NCI-H748 (cell line): ENCODE data around the gene DUSP3.

Experiments used
- DNase-seq: peaks from one replicate; lab custom pipeline; 2025; ENCODE audit not compliant: unreplicated experiment; lab: John Stamatoyannopoulos, UW

The DUSP3 gene

DNA sequence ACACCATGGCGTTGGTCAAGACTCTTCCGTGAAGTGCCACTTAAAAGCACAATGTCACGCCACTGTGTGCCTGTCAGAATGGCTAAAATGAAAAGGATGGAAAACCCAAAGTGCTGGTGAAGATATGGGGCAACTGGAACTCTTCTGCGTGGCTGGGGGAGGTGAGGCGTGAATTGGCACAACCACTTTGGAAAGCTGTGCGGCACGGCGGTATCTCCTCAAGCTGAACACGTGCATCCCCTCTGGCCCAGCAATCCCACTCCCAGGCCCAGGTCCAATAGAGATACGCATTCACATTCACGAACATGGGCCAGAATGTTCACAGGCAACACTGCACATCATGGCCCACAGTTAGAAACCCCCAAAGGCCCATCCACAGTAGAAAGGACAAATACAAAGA lies 8.9 kb downstream of the DUSP3 start:
- no peak for DNase-seq

DNA sequence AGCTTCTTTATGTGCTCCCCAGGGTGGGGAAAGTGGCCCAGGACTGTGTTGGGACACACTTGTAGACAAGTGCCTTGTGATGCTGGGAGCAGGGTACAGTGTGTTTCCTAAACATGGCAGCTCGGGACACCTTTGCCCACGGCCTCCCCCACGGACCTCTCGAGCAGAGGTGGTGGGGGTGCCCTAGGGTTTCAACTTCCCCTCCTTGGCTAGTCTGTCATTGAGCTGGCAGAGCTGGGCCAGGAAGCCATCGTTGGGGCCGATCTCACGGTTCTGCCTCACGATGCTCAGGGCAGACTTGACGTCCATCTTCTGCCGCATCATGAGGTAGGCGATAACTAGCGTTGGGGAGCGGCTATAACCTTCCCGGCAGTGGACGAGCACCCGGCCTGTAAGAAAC lies 9.4 kb downstream of the DUSP3 start:
- DNase-seq: no peak

DNA sequence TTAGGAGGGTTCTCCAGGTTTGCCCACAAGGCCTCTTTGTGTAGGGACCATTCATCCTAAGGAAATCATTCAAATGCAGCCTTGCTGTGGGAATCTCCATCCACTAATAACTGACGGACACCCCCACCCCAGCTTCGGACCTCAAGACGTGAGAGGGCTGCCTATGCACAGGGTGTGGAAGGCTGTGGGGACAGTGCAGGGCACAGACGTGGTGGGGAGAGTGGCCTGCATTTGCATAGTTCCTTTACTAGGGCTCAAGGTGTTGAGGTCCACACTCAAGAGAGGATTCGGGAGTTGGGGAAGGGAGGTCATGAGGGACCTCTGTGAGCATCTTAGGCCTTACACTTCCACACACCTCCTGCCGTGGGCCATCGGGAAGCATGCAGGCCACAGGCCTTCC lies 9.8 kb downstream of the DUSP3 start:
- DNase-seq: no peak

DNA sequence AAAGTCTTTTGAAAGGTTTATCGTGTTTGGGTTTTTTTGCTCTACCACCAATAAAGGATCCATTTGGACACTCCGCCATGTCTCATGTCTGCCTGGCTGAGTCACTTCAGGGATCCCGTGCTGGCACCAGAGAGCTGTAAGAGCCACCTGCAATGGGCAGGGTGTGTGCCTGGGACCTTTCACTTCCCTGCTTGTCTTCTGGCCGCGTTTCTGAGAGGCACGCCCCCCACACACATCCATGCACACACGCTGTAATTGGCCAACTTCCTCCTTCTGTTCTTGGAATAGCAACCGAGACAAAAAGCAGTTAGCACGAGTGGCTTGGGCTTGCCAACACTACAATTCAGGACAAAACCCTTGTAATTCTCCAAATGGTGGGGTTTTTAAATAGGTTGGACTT lies 10.4 kb downstream of the DUSP3 start:
- DNase-seq: no peak

DNA sequence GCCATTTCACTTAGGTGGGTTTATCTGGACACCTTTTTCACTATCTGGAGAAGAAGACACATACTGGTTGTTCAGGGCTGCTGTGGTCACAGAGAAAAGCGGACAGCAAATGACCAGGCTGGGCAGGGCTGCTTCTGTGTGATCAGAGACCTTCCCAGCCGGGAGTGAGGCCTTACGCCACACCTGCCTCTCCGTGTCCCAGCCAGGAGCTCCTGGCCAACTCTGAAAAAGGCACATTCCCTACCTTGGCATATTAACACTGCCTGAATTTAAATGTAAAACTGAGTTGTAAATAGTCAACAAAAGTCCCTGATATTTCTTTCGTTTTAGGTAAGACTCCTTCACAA lies 11.1 kb downstream of the DUSP3 start:
- no peak for DNase-seq

DNA sequence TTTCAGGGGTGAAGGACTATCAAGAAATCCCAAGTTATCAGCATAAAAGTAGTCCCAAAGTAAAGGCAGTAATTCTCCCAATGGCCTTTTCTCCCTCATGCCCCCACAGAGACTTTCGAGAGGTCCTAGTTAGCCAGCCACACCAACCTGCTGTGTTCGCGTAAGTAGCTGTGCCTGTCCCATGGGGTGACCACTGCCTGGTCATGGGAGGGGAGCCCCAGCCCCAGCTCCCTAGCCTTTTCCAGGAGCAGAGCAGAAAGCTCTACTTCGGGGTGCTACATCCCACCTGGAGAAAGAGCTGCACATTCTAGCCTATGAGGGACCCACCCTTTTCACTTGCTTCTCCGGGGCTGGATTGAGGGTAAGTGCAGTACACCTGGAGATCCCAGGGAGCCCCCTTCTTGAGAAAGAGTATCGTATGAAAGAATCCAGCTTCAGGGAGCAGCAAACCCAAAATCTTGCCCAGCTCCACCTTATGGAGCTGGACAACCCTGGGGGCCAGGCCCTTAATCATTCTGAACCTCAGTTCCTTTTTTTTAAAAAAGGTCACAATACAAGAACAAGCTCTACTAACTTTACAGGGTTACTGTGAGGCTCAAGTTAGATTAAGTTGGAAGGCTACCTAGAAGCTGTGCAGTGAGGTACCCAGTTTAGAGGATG lies 11.6 kb downstream of the DUSP3 start:
- no peak for DNase-seq

DNA sequence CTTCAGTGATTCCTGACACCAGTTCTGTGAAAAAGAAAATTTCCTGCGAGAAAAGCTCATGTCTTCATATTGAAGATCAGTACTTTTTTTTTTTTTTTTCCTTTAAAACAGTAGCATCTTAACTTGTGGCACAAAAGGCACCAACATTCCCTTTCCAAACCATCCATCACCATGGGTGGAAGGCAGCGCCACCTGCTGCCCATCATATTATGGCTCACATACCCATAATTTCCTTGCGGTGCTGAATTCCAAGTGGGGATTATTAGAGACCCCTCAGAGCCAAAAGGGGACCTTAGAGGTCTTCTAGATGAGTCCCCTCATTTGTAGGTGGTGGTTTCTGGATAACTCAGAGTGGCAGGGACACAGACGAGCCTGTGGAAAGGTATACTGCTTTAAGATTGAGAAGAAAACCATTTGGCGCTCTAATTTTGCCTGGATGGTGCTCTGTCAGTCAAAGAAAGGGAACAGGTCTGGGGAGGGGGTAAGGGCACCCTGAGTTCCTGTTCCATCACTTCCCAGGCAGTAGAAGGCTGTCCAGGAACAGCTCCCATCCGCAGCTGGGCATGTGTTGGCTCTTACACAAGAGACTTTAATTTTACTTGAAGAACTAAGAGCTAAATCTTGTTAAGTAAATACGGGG lies 12.2 kb downstream of the DUSP3 start:
- peak; percentile 57 for DNase-seq

DNA sequence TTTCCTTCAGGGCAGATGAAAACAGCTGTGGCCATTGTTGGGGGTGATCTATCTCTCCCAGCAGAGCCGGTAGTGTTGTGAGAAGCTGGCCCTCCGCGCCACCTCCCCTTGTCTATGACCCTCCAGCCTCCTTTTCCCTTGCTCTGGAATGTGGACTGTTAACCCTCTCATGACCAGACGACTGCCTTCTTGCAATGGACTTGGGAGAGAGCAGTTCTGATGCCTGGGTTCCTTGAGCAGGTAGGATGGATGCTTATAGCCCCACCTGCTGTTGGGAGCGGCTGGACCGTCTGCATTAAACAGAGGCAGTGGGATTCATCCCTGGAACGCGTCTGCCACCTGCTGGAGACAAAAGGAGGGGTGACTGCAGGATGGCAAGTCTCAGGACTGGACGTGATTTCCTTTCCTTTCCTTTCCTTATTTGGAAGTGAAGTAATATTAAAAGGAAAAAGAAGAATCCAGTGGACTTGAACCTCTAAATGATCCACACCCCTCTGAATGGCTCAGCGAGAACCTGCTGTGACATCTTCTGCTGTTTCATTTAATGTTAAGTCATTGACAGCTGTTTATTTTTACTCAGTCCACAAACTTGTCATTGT lies 18.4 kb downstream of the DUSP3 start:
- DNase-seq: peak; percentile 89

DNA sequence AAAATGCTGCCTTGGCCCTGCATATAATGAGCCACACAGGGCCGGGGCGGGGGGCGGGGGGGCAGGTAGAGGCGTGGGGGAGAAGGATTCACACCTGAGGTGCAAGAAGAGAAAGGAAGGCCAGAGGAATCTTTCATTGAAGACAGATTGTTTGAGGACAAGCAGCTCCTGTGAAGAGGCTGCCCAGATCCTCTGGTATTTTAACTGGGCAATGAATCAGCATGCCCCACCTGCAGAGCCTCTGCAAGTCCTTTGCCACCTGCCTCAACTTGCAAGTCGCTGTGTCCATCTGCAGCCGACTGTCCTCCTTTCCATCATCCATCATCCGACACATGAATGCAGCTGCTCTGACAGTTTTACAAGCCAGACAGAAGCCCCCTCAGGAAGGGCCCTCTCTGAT lies 18.9 kb downstream of the DUSP3 start:
- no peak for DNase-seq

DNA sequence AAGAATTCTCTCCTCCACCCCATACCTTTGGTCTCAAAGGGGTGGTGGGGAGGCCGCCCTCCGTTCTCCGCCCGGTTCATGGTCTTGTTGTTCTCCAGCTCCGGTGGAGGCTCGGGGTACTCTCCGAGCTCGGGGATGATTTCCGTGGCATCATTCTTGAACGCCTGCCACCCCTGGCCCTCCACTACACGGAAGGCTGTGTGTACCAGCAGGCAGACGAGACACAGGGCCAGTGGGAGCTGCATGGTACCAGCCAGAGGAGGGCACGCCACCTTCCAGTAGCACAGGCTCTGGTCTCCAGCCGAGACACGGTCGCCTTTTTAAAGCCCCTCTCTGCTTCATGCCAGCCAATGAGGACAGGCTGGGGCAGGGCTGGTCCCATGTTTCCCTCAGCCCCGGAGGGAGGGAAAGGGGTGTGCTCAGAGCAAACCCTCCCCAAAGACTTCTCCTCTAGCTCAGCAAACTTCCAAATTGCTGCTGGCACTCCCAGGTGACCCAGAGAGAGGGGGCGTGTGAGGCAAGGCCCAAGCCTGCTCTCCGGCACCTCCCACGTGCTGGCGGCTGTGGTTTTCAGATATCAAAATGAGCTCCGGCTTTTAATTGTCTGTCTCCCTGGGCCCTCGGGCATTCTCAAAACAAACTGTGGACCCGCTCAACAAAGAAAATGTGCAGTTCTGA lies 20.1 kb downstream of the DUSP3 start, which contains the start of gene SOST:
TSS of gene SOST (minus strand) at position 295 of the 678 bp plus-strand sequence. CDS start at position 245, 50 bp downstream.
- no peak for DNase-seq

DNA sequence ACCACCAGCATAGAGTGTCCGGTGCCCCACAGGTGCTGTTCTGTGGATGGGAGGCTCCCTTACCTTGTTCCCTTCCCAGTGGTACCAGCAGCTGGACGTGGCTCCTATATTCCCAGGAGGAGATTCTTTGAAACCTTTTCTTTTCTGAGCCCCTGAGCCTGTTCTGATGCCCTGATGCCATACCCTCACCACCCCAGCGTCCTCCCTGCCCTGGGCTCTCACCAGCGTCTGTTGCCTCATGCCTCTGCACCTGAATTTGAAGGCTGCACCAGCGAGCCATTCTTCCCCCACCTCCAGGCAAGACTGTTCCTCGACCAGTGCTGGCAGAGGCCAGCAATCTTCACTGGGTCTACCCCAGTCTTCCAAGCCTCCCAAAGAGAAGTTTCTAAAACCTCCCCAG lies 20.7 kb downstream of the DUSP3 start:
- no peak for DNase-seq

DNA sequence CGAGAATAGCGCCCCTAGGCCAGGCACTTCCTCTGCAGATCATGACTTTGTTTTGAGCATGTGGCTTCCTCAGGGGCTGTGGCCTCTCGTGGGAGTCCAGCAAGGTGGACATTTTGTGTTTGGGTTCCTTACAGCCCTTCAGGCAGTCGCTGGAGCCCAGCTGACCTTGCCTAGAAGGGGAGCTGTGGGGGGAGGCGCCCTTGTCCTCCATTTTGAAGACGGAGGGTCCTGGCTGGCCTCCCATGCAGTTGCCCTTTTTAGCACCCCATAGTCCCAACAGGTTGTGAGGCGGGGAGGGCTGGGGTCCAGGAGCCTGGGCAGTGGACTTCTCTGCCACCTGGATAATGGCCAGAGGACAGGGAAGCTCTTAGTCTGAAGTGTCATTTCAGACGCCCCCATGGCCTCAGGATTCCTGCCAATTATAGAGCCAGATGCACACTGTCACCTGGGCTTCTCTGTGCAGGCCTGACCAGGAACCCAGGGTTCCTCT lies 21.6 kb downstream of the DUSP3 start:
- DNase-seq: no peak

DNA sequence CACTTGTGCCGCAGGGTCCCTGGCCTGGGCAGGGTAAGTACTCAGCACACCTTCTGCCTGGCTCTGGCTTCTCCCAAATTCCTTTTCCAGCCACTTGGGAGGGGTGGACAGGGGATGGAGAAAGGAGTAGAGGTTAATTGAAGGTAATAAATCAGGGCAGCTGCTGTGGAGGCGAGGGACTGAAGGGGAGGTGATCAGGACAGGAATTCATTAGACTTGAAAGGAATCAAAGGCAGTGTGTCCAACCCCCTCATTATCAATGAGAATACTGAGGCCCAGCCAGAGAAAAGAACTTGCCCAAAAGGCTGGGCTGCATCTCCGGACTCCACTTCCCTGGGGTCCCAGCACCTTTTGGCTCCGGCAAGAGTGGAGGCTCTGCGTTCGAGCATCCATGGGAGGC lies 22.6 kb downstream of the DUSP3 start:
- no peak for DNase-seq

DNA sequence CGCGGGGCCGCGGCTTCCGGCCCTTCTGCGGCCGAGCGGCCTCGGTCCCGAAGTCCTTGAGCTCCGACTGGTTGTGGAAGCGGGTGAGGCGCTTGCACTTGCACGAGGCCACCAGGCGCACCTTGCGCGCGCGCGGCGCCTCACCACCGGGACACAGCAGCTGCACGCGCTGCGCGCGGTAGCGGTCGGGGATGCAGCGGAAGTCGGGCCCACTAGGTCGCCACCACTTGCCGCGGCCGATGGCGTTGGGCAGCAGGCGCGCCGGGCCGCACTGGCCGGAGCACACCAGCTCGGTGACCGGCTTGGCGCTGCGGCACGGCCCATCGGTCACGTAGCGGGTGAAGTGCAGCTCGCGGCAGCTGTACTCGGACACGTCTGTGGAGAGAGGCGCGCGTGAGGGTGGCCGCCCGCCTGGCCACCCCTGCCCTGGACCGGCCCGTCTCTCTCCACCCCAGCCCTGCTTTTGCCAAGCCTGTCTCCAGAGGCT lies 23.3 kb downstream of the DUSP3 start:
- DNase-seq: peak; percentile 81

DNA sequence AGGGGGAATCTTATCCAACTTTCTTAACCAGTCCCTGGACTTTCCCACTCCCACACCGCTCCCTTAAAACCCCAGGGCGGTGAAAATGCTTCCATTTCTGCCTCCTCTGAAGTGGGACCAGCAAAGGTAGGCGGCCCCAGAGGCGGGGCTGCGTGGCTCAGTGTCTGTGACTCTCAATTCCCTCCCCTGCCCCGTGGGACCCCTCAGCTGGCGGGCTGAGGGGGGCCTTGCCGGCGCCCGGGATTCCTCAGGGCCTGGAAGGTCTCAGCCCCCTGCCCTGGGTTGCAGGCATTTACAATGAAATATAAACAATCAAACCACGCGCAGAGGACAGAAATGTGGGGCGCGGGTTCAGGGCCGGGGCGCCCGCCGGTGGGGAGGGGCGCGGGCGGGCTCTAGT lies 23.8 kb downstream of the DUSP3 start:
- no peak for DNase-seq

DNA sequence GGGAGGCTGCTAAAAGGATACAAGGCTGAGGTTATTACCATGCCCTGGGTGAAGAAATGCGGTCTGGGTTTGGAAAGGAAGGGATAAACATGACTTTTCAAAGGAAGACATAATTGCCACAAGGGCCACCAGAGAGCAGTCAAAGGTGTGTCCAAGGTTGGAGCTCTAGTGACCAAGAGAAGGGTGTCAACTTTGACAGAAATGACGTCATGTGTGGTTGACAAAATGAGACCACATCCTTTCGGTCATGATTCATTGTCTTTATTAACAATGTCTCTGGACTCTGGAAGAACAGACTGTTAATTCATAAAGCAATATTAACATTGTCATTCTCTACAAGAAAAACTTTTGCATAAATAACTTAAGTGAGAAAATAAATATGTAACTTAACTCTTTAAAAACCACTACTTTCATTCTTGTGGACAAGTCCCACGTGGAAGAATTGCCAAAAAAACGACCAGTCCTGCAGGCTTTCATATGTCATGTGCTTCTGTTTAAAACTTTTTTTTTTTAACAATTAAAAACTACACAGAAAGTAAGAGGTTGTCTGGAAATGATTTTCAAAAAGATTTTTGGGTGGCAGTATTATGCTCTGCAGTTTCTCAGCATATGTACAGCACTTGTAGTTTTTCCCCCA lies 25.2 kb downstream of the DUSP3 start:
- no peak for DNase-seq

DNA sequence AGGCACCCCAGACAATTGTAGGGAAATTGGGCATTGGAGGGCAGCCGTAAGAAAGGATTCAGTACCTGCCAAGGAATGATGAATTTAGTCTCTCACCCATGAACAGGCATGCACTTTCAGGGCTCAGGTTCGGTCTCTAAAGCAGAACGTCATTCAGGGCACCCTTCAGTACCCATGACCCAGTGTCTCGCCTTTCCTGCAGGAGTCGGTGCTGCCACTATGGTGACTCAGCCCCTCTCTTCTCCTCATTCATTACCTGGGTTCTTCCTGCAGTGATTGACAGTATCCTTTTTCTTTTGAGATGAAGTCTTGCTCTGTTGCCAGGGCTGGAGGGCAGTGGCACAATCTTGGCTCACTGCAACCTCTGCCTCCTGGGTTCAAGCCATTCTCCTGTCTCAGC lies 28.6 kb downstream of the DUSP3 start:
- no peak for DNase-seq

DNA sequence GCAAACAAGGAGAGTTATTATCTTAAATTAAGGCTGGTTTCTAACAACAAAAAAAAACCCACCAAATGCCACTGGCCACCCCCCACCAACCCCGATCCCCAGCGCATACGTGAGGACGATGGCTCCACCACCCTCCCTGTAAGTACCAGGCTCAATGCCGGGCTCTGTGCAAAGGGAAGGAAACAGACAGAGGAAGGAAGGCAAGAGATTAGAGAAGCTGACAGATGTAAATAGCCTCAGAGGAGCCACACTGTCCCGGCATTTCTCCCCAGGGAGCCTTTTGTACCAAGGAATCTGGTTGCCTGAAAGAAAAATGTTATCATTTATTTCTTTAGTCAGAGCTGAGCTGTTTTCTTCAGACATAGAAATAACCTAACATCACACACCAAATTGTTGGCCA lies 33.2 kb downstream of the DUSP3 start:
- no peak for DNase-seq

DNA sequence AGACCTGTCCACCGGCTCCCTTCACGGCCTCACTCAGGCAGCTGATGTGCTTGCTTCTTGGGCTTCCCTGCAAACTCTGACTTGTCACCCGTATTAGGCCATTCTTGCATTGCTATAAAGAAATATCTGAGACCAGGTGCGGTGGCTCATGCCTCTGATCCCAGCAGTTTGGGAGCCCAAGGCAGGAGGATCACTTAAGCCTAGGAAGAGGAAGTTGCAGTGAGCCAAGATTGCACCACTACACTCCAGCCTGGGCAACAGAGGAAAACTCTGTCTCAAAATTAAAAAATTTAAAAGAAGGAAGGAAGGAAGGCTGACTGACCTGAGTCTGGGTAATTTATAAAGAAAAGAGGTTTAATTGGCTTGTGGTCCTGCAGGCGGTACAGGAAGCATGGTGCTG lies 37.1 kb downstream of the DUSP3 start:
- no peak for DNase-seq

DNA sequence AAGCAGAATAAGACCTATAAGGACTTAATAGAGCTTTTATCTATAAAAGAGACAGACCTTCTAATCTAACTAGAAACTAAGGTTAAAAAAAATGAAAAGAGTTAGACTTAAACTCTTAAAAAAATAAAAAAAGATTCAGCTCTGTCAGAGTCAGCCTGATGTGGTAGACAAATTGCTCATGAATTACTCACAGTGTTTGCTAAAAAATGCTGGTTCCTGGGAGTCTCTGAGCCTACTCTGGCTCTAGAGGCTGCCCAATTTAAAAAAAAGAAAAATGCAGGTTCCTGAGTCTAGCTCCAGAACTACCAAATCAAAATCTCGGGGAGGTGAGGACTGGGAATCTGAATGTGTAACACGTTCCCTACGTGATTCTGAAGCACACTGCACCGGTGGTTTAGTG lies 38.2 kb downstream of the DUSP3 start:
- DNase-seq: no peak

DNA sequence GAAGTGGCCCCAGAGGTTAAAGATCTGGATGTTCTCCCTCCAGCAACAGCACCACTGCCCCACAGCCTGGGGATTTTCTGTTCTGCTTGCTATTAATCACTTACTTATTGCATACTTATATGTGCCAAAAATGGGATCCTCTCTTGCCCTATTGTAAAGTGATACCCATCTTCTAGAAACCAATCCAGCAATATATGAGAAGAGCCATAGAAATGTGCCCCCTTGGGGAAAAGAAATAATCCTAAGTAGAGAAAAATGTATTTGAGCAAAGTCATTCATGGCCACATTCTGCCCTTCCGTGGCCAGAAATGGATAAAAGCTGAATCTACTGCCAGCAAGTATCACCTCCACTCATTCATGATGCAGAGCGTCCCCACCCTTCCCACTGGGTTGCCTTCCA lies 41.1 kb downstream of the DUSP3 start:
- no peak for DNase-seq
